Measurements from ENCODE around the gene HLA-G.
"Not testable (repeated sequence)": the region's sequence is repeated elsewhere in the genome, so short reads cannot be mapped to it uniquely, and the experiment has no call there.

The HLA-G gene

GRCh38 chr6:29875257-29875656 is 47.6 kb downstream of the HLA-G start:
- no peak for DNase-seq

DNA sequence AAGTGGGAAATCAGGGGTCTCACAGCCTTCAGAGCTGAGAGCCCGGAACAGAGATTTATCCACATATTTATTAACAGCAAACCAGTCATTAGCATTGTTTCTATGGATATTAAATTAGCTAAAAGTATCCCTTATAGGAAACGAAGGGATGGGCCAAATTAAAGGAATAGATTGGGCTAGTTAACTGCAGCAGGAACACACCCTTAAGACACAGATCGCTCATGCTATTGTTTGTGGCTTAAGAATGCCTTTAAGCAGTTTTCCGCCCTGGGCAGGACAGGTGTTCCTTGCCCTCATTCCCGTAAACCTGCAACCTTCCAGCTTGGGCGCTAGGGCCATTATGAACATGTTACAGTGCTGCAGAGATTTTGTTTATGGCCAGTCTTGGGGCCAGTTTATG is 48.1 kb downstream of the HLA-G start:
- not testable (repeated sequence) for DNase-seq
